Keratinocyte (primary cell): ENCODE results near the gene CCDC33. TPM values are rescaled to one million over a fixed set of nuclear protein-coding genes. Genes with fewer than 3 reads are reported as not detected.

ENCODE experiments used
- DNase-seq: peaks from one replicate; pipeline ENCODE4 v3.0.0-alpha.2; 2011; ENCODE audit warnings: low read depth, missing footprints, low spot score
- FAIRE-seq: peaks from 2 replicates; lab custom pipeline; 2011; peaks lifted over from hg19 to GRCh38; lab: Jason Lieb, UNC
- H2AFZ ChIP-seq: 2 replicates; pipeline ENCODE4 v1.6.0; 2012; ENCODE audit warnings: low read length, control low read depth, inconsistent platforms; ENCODE audit not compliant: control insufficient read depth
- H3K27ac ChIP-seq: 2 replicates; pipeline ENCODE4 v1.5.1; 2011; ENCODE audit warnings: low read length; ENCODE audit not compliant: control insufficient read depth, insufficient read depth
- H3K27me3 ChIP-seq: 3 replicates; pipeline ENCODE4 v1.6.0; 2011; ENCODE audit warnings: low read length; ENCODE audit not compliant: control insufficient read depth, insufficient read depth; ENCODE audit errors: extremely low read depth
- H3K36me3 ChIP-seq, 2 experiments: 2 replicates in 1 of 2; 3 replicates in 1 of 2; pipeline ENCODE4 v1.5.1; 2011; ENCODE audit warnings: low read length in 2 of 2, mild to moderate bottlenecking in 1 of 2; ENCODE audit not compliant: control insufficient read depth in 2 of 2, insufficient read depth in 2 of 2; ENCODE audit errors: extremely low read depth in 1 of 2
- H3K4me1 ChIP-seq: 3 replicates; pipeline ENCODE4 v1.5.1; 2011; ENCODE audit warnings: low read length; ENCODE audit not compliant: control insufficient read depth, insufficient read depth; ENCODE audit errors: extremely low read depth
- H3K4me2 ChIP-seq: 3 replicates; pipeline ENCODE4 v1.6.0; 2011; ENCODE audit warnings: low read depth, low read length; ENCODE audit not compliant: control insufficient read depth, insufficient read depth; ENCODE audit errors: extremely low read depth
- H3K4me3 ChIP-seq, 3 experiments: fragments of 200-600 bp in 1 of 3; sonication (generic) in 1 of 3; 2 replicates in 2 of 3; 3 replicates in 1 of 3; pipeline ENCODE4 v1.5.1; 2011 to 2016; ENCODE audit warnings: low read length in 3 of 3, mild to moderate bottlenecking in 3 of 3, control low read depth in 2 of 3, inconsistent platforms in 1 of 3, low read depth in 1 of 3, mixed read lengths in 1 of 3, mixed run types in 1 of 3, moderate library complexity in 1 of 3; ENCODE audit not compliant: control insufficient read depth in 2 of 3, insufficient read depth in 2 of 3; ENCODE audit errors: extremely low read depth in 1 of 3
- H3K79me2 ChIP-seq: 2 replicates; pipeline ENCODE4 v1.6.0; 2012; ENCODE audit warnings: low read length; ENCODE audit not compliant: control insufficient read depth, insufficient read depth
- H3K9ac ChIP-seq: 3 replicates; pipeline ENCODE4 v1.6.0; 2011; ENCODE audit warnings: low read length; ENCODE audit not compliant: control insufficient read depth, insufficient read depth; ENCODE audit errors: extremely low read depth
- H3K9me1 ChIP-seq: 3 replicates; pipeline ENCODE4 v1.6.0; 2011; ENCODE audit warnings: low read length; ENCODE audit not compliant: control insufficient read depth, insufficient read depth; ENCODE audit errors: extremely low read depth
- H3K9me3 ChIP-seq: 2 replicates; pipeline ENCODE4 v1.5.1; 2012; ENCODE audit warnings: low read depth, low read length; ENCODE audit not compliant: control insufficient read depth
- H4K20me1 ChIP-seq: 3 replicates; pipeline ENCODE4 v1.6.0; 2011; ENCODE audit warnings: low read length; ENCODE audit not compliant: control insufficient read depth, insufficient read depth; ENCODE audit errors: extremely low read depth
- CTCF ChIP-seq, 3 experiments: IDR thresholded peaks in 1 of 3; conservative IDR thresholded peaks in 1 of 3; optimal IDR thresholded peaks in 1 of 3; 2 replicates in 2 of 3; 3 replicates in 1 of 3; pipeline versions ENCODE3 to v1.5.1; 2011; ENCODE audit warnings: low read length in 3 of 3, mild to moderate bottlenecking in 3 of 3, moderate library complexity in 2 of 3, control low read depth in 1 of 3, inconsistent platforms in 1 of 3; ENCODE audit not compliant: insufficient read depth in 2 of 3; ENCODE audit errors: extremely low read depth in 1 of 3
- EZH2 ChIP-seq: IDR thresholded peaks from one replicate; pipeline ENCODE4 v1.6.1; 2012; ENCODE audit warnings: inconsistent platforms, mild to moderate bottlenecking, low read length, moderate library complexity
- dilution Hi-C: fragments of 300-500 bp; cut with MboI; formaldehyde crosslinking; loops from one replicate; pipeline ENCODE4 v1.7.0; 2020; ENCODE audit warnings: low sequenced_read_pairs; ENCODE audit not compliant: extremely low pct_ligation_motif_present
- polyA plus RNA-seq, 5 experiments: library from polyadenylated mRNA; depleted of rRNA in 3 of 5; stranded (reverse) in 3 of 5; stranded (forward) in 1 of 5; unstranded in 1 of 5; fragments of >200 nt; gene quantifications; 1 replicate in 1 of 5; 2 replicates in 3 of 5; 3 replicates in 1 of 5; pipeline versions ENCODE4 v1.2.1 to v1.2.3, GENCODE V29; 2011 to 2012; ENCODE audit warnings: missing spikeins in 2 of 5, low read depth in 1 of 5, low replicate concordance in 1 of 5

Gene CCDC33
- polyA plus RNA-seq, 1 donor (not counting 4 experiments of a cell fraction or from before 2014, with no cell fraction given) = not detected

GRCh38 chr15:74191798-74192197 is 44.3 kb upstream of the CCDC33 start:
- Histone ChIP-seq H4K20me1 (no peaks in the 10 kb centered on the region), H3K4me2 (no peak overlapping the region), H3K4me1 (peaks cover 24% of the 10 kb centered on the region), H3K27ac (no peak overlapping the region), H3K27me3 (peaks cover 11% of the 10 kb centered on the region), H3K9me3 (no peaks in the 10 kb centered on the region), H3K9me1 (peaks cover 4% of the 10 kb centered on the region), H3K36me3 (no peaks in the 10 kb centered on the region), H2AFZ (no peak overlapping the region), H3K9ac (no peak overlapping the region), H3K79me2 (no peaks in the 10 kb centered on the region), H3K4me3 (no peak overlapping the region)
- DNase-seq = no peak
- dilution Hi-C loops = no loop called here
- no peak for TF ChIP-seq CTCF (optimal IDR thresholded peaks at IDR 0.05 in 1 of 3, IDR thresholded peaks at IDR 0.05 in 1 of 3, conservative IDR thresholded peaks at IDR 0.05 in 1 of 3; ENCODE audit: extremely low read depth in 1 of 3, insufficient read depth in 2 of 3, low read length in 3 of 3)
- no peak for TF ChIP-seq EZH2
- no peak for FAIRE-seq

GRCh38 chr15:74192751-74193150 is 43.4 kb upstream of the CCDC33 start:
- Histone ChIP-seq H3K79me2 (no peaks in the 10 kb centered on the region), H3K27me3 (peaks cover 10% of the 10 kb centered on the region), H3K9me1 (peaks cover 4% of the 10 kb centered on the region), H3K4me1 (peaks cover 24% of the 10 kb centered on the region), H3K9me3 (no peaks in the 10 kb centered on the region), H2AFZ (no peak overlapping the region), H3K27ac (no peak overlapping the region), H3K36me3 (no peaks in the 10 kb centered on the region), H3K9ac (no peak overlapping the region), H3K4me3 (no peak overlapping the region), H4K20me1 (no peaks in the 10 kb centered on the region), H3K4me2 (no peak overlapping the region)
- dilution Hi-C loops = no loop called here
- DNase-seq (no peak), FAIRE-seq (no peak)
- no peak for TF ChIP-seq CTCF (optimal IDR thresholded peaks at IDR 0.05 in 1 of 3, IDR thresholded peaks at IDR 0.05 in 1 of 3, conservative IDR thresholded peaks at IDR 0.05 in 1 of 3; ENCODE audit: extremely low read depth in 1 of 3, insufficient read depth in 2 of 3, low read length in 3 of 3)
